H1 (cell line): ENCODE data around the gene FAM83B. TPM values are rescaled to one million over a fixed set of nuclear protein-coding genes. Genes with fewer than 3 reads are reported as not detected.

Experiments used
- BACH1 ChIP-seq: IDR thresholded peaks from 2 replicates; pipeline ENCODE4 v1.6.1; 2012; ENCODE audit warnings: low read length, improper control_type of control experiment
- CTCF ChIP-seq, 3 experiments: IDR thresholded peaks; 1 replicate in 2 of 3; 2 replicates in 1 of 3; pipeline versions ENCODE4 v1.5.1 to v1.6.1; 2011; ENCODE audit warnings: low read length in 3 of 3, mild to moderate bottlenecking in 3 of 3, inconsistent platforms in 2 of 3, low read depth in 1 of 3, moderate library complexity in 1 of 3; ENCODE audit not compliant: insufficient read depth in 1 of 3; ENCODE audit errors: control extremely low read depth in 1 of 3
- E2F6 ChIP-seq: IDR thresholded peaks from 2 replicates; pipeline ENCODE4 v1.6.1; 2012; ENCODE audit warnings: inconsistent platforms
- KDM4A ChIP-seq: IDR thresholded peaks from one replicate; pipeline ENCODE4 v1.7.1; 2012; ENCODE audit warnings: low read depth, mild to moderate bottlenecking, moderate library complexity, low read length, inconsistent platforms; ENCODE audit not compliant: severe bottlenecking
- MAFK ChIP-seq: IDR thresholded peaks from 2 replicates; pipeline ENCODE4 v1.6.1; 2012; ENCODE audit warnings: low read depth, mild to moderate bottlenecking, improper control_type of control experiment, low read length
- PHF8 ChIP-seq: fragments of 200-600 bp; sonication (generic); conservative IDR thresholded peaks from 2 replicates; pipeline ENCODE4 v1.7.1; 2012; ENCODE audit warnings: low read depth, mild to moderate bottlenecking, inconsistent platforms, low read length, moderate library complexity
- RNF2 ChIP-seq: fragments of 200-900, 300-1000 bp; sonication (generic); IDR thresholded peaks from 2 replicates; pipeline ENCODE4 v1.7.1; 2016; ENCODE audit warnings: borderline replicate concordance, low read depth, mild to moderate bottlenecking, antibody characterized with exemption, low read length; ENCODE audit not compliant: poor library complexity, severe bottlenecking; ENCODE audit errors: missing control alignments
- RXRA ChIP-seq: IDR thresholded peaks from 2 replicates; pipeline ENCODE4 v1.6.1; 2011; ENCODE audit warnings: low read depth, mild to moderate bottlenecking, low read length, moderate library complexity; ENCODE audit not compliant: insufficient read depth
- SP2 ChIP-seq: IDR thresholded peaks from 2 replicates; pipeline ENCODE4 v1.6.1; 2012; ENCODE audit warnings: mild to moderate bottlenecking, low read length, inconsistent platforms
- TBP ChIP-seq: IDR thresholded peaks from 2 replicates; pipeline ENCODE4 v1.6.1; 2011; ENCODE audit warnings: low read depth, low read length, improper control_type of control experiment
- polyA plus RNA-seq, 7 experiments: library from polyadenylated mRNA; depleted of rRNA in 3 of 7; stranded (reverse) in 5 of 7; unstranded in 2 of 7; fragments of >200 nt in 5 of 7; fragments of 200-250 nt in 2 of 7; gene quantifications; 1 replicate in 5 of 7; 2 replicates in 1 of 7; 4 replicates in 1 of 7; pipeline versions ENCODE4 v1.2.1 to v1.2.3, GENCODE V29; 2011 to 2013; ENCODE audit warnings: missing spikeins in 2 of 7, mixed read lengths in 2 of 7
- total RNA-seq: library from RNA; stranded (reverse); fragmentation: NEBNext Ultra II Directional; extraction: Animal tissue kit (Norgen Biotek cat#: 25700); gene quantifications from 2 replicates; pipeline ENCODE4 v1.2.1, GENCODE V29; 2021

The FAM83B gene
- total and polyA plus RNA-seq, 2 of the 8 experiments (the other 6 are each of a cell fraction or from before 2014, with no cell fraction given), result 0.71 to 5.7 TPM

GRCh38 chr6:54892831-54893230 is 46.3 kb downstream of the FAM83B start (continued):
- TF ChIP-seq PHF8, result no peak
- no peak for TF ChIP-seq RXRA
- TF ChIP-seq CTCF (IDR thresholded peaks at IDR 0.05; ENCODE audit: control extremely low read depth in 1 of 3, insufficient read depth in 1 of 3, low read depth in 1 of 3, low read length in 3 of 3), result no peak
- no peak for TF ChIP-seq TBP
- TF ChIP-seq KDM4A, result no peak
- TF ChIP-seq RNF2, result no peak
- no peak for TF ChIP-seq E2F6
- peak; percentile 46; the same call in 1 of the 2 replicates for TF ChIP-seq MAFK
- TF ChIP-seq SP2, result no peak
- TF ChIP-seq BACH1, result peak; percentile 90
